ENCODE results near the gene BLOC1S1.
A peak's percentile ranks its signal among the peaks of the same experiment; 100 is the strongest.

Gene BLOC1S1

DNA sequence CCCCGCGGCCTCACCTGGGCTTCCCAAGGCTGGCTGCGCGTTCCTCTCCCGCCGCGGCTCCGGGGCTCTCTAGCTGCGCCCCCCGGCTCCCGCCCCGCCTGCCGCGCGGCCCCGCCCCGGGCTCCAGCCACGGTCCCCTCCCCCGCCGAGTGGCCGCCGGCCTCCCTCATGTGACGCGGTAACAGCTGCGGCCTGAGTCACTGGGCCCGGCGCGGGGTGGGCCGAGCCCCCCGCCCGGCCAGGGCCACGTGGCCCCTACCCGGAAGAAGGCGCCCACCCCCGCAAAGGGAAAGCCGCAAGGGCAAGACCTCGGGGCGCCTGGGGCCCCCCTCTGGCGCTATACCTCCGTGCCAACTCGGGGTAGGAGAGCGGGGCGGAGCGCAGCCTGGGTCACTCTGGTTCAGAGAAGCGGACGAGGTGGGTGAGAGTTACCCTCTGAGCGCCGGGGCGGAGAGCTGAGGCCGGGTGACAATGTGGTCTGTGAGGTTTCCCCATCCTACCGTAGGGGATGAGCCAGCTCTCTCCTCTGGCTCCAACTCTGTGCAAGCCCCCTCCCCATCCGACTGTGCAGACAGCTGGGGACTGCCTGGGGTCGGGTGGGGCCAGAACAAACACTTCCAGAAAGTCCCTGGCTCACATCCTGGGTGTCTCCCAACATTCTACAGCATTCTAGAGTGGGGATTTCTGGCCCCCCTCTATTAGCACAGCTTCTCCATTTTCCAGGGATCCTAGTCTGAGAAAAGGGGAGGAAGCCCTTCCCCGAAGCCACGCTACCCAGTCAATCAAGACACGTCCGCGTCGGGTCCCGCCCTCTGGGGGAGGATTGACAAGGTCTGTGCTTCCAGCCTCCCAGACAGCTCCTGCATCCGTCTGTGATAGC is 13.3 kb downstream of the BLOC1S1 start, which contains the start of gene CD63:
CD63 (minus strand) TSS at position 71 of the 880 bp plus-strand sequence. CDS start 668 bp downstream, outside the sequence.
- Mint-ChIP-seq H3K4me1 (peaks cover 48% of the 10 kb centered on the region), H3K36me3 (ENCODE audit: low read depth) (peaks cover 30% of the 10 kb centered on the region)
- TF ChIP-seq, protein P1, sequence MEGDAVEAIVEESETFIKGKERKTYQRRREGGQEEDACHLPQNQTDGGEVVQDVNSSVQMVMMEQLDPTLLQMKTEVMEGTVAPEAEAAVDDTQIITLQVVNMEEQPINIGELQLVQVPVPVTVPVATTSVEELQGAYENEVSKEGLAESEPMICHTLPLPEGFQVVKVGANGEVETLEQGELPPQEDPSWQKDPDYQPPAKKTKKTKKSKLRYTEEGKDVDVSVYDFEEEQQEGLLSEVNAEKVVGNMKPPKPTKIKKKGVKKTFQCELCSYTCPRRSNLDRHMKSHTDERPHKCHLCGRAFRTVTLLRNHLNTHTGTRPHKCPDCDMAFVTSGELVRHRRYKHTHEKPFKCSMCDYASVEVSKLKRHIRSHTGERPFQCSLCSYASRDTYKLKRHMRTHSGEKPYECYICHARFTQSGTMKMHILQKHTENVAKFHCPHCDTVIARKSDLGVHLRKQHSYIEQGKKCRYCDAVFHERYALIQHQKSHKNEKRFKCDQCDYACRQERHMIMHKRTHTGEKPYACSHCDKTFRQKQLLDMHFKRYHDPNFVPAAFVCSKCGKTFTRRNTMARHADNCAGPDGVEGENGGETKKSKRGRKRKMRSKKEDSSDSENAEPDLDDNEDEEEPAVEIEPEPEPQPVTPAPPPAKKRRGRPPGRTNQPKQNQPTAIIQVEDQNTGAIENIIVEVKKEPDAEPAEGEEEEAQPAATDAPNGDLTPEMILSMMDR (IDR thresholded peaks at IDR 0.05; ENCODE audit: unreplicated experiment in 3 of 3) = no peak

DNA sequence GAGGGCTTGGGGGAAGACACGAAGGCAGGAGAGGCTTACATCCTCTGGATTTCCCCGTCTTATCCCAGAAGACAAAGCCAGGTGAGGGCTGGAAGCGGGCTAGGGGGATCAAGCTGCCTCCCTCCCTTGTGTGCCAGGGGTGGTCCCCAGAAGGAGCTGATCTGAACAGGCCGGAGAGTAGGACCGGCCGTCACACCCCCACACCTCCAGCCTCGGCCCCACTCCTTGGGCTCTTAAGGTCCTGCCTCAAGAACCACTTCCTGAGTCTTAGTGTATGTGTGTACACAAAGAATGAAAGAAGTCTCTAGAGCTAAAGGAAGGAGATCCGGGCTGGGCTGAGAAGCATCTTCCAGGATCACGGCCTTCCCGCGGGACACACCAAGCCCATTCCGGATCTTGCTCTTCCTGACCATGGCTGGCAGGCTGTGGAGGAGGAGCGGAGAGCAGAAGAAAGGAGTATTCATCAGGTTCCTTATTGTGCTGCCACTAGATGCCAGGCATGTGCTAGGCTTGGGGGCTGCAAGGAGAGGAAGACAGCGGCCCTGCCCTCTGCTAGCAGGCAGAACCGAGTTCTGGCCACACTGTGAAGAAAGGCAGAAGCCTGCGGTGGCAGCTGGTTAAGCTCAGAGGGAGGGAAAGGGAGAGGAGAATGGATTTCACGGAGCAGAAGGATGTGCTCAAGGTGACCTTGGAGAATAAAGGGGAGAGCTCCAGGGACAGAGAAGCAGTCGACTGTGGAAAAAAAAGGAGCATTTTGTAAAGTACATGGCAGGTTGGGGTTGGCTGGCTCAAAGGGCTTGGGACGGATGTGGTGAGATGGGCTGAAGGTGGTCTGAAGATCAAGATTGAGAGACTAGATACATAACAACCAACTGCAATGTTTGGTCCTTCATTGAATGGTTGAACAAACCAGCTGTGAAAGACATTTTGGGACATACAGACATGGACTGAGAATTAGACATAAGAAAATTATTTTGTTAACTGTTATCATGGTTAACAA is 14.3 kb downstream of the BLOC1S1 start:
- Mint-ChIP-seq H3K4me1 (peaks cover 41% of the 10 kb centered on the region), H3K27ac (peak overlapping the region; percentile 97), H3K36me3 (ENCODE audit: low read depth) (peaks cover 21% of the 10 kb centered on the region), H3K4me3 (peak overlapping the region; percentile 90 to 94 (median 90)), H3K9me3 (no peaks in the 10 kb centered on the region), H3K27me3 (ENCODE audit: low read depth) (no peaks in the 10 kb centered on the region)
- TF ChIP-seq, protein P1 (IDR thresholded peaks at IDR 0.05; ENCODE audit: unreplicated experiment in 3 of 3) = peak in 2 of 3 experiments; percentile 6 to 18

More for the DNA sequence above, 13.3 kb downstream of the BLOC1S1 start, which contains the start of gene CD63:
- no peaks in the 10 kb centered on the region for H3K27me3 Mint-ChIP-seq (ENCODE audit: low read depth)
- peak within 1 kb of the TSS; percentile 90 to 94 (median 90) for H3K4me3 Mint-ChIP-seq
- peak within 1 kb of the TSS; percentile 97 for H3K27ac Mint-ChIP-seq
- H3K9me3 Mint-ChIP-seq = no peaks in the 10 kb centered on the region

DNA sequence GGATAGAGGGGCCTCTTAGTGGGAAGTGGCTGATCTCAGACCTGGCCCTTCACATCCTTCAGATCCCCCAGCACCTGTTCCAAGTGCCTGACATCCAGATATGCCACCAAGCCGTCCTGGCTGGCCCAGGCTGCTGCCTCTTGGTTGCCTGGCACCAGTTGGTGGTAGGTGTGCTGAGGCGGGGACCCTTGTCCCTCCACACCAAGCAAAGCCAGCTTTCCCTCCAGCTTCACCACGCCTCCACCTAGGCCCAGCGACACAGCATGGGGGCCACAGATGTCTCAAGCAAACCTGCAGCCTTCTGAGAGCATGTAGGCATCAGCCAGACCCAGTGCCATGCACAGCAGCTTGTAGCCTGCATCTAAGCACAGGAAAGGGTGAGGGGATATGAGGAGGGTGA is 16.4 kb downstream of the BLOC1S1 start:
- peak overlapping the region in 2 of 3 experiments; percentile 23 to 26 for H3K27ac Mint-ChIP-seq
- no peaks in the 10 kb centered on the region for H3K27me3 Mint-ChIP-seq (ENCODE audit: low read depth)
- TF ChIP-seq, protein P1 (IDR thresholded peaks at IDR 0.05; ENCODE audit: unreplicated experiment in 3 of 3) = no peak
- no peaks in the 10 kb centered on the region for H3K9me3 Mint-ChIP-seq
- H3K4me3 Mint-ChIP-seq = no peak overlapping the region
- peaks cover 34% of the 10 kb centered on the region for H3K4me1 Mint-ChIP-seq
- peaks cover 4% of the 10 kb centered on the region for H3K36me3 Mint-ChIP-seq (ENCODE audit: low read depth)

DNA sequence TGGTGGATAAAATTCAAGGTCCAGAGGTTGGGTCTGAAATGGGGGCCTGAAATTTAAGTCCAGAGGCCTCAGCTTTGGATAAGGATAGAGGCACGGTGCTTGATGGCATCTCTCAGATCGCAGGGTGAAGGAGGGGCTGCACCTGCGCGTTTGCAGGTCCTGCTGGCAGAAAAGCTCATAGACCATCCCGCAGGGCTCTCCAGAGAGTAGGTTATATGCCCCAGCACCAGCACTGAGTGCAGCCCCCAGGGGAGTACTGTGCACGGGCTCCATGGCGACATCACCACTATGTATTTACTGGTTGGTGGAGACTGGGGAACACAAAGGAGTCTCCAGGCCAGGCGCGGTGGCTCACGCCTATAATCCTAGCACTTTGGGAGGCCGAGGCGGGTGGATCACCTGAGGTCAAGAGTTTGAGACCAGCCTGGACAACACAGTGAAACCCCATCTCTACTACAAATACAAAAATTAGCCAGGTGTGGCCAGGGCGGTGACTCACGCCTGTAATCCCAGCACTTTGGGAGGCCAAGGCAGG is 17.2 kb downstream of the BLOC1S1 start:
- Mint-ChIP-seq H3K27ac (no peak overlapping the region), H3K9me3 (no peaks in the 10 kb centered on the region), H3K4me3 (no peak overlapping the region), H3K36me3 (ENCODE audit: low read depth) (no peaks in the 10 kb centered on the region), H3K27me3 (ENCODE audit: low read depth) (no peaks in the 10 kb centered on the region), H3K4me1 (peaks cover 37% of the 10 kb centered on the region)
- TF ChIP-seq, protein P1 (IDR thresholded peaks at IDR 0.05; ENCODE audit: unreplicated experiment in 3 of 3) = no peak

DNA sequence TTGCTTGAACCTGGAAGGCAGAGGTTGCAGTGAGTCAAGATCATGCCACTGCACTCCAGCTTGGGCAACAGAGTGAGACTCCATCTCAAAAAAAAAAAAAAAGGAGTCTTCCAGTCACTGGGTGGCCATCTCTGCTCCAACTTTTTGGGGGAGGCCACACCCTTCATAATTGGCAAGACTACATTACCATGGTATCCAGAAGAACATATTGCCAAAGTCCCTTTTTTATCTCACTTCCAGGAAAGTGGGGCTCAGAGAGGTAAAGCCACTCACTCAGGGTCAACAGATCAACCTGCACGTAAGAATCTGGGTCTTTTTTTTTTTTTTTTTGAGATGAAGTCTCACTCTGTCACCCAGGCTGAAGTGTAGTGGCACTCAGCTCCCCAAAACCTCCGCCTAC is 18.0 kb downstream of the BLOC1S1 start:
- H3K27me3 Mint-ChIP-seq (ENCODE audit: low read depth) = no peaks in the 10 kb centered on the region
- H3K4me3 Mint-ChIP-seq = no peak overlapping the region
- no peaks in the 10 kb centered on the region for H3K9me3 Mint-ChIP-seq
- TF ChIP-seq, protein P1 (IDR thresholded peaks at IDR 0.05; ENCODE audit: unreplicated experiment in 3 of 3) = no peak
- H3K4me1 Mint-ChIP-seq = peaks cover 43% of the 10 kb centered on the region
- H3K36me3 Mint-ChIP-seq (ENCODE audit: low read depth) = no peaks in the 10 kb centered on the region
- no peak overlapping the region for H3K27ac Mint-ChIP-seq
